ENCODE measurements around the gene MPRIP. TPM values are rescaled to one million over a fixed set of nuclear protein-coding genes. Genes with fewer than 3 reads are reported as not detected.
A peak's percentile ranks its signal among the peaks of the same experiment; 100 is the strongest.
"Not testable (repeated sequence)": the region's sequence is repeated elsewhere in the genome, so short reads cannot be mapped to it uniquely, and the experiment has no call there.

The MPRIP gene
- total RNA-seq, 1 donor from 2014 or later: 86.3 TPM

- not testable (repeated sequence) for DNase-seq (ENCODE audit: low read depth in 2 of 2)
Measured at GRCh38 chr17:17013828-17014747, 28.2 kb upstream of the MPRIP start.

GRCh38 chr17:17014748-17015124, 27.5 kb upstream of the MPRIP start:
- peak in 1 of 2 donors; percentile 29 for DNase-seq (ENCODE audit: low read depth in 2 of 2)

- no peak for DNase-seq (ENCODE audit: low read depth in 2 of 2)
Measured at GRCh38 chr17:17015230-17015629, 27.0 kb upstream of the MPRIP start.

- peak in 1 of 2 donors; percentile 22 for DNase-seq (ENCODE audit: low read depth in 2 of 2)
Measured at GRCh38 chr17:17016199-17017197, 25.8 kb upstream of the MPRIP start.

- no peak for DNase-seq (ENCODE audit: low read depth in 2 of 2)
Measured at GRCh38 chr17:17017343-17018014, 24.8 kb upstream of the MPRIP start.

- no peak for DNase-seq (ENCODE audit: low read depth in 2 of 2)
Measured at GRCh38 chr17:17018021-17018441, 24.2 kb upstream of the MPRIP start.

GRCh38 chr17:17018612-17019429, 23.4 kb upstream of the MPRIP start:
- no peak for DNase-seq (ENCODE audit: low read depth in 2 of 2)

GRCh38 chr17:17019430-17019762, 22.9 kb upstream of the MPRIP start:
- DNase-seq (ENCODE audit: low read depth in 2 of 2): no peak

GRCh38 chr17:17019891-17020456, 22.3 kb upstream of the MPRIP start:
- no peak for DNase-seq (ENCODE audit: low read depth in 2 of 2)

GRCh38 chr17:17020821-17021193, 21.4 kb upstream of the MPRIP start:
- no peak for DNase-seq (ENCODE audit: low read depth in 2 of 2)

GRCh38 chr17:17021194-17021863, 20.9 kb upstream of the MPRIP start:
- DNase-seq (ENCODE audit: low read depth in 2 of 2): no peak

GRCh38 chr17:17022011-17022410, 20.2 kb upstream of the MPRIP start:
- DNase-seq (ENCODE audit: low read depth in 2 of 2): no peak

- no peak for DNase-seq (ENCODE audit: low read depth in 2 of 2)
Measured at GRCh38 chr17:17022456-17022855, 19.8 kb upstream of the MPRIP start.

GRCh38 chr17:17024778-17025300, 17.4 kb upstream of the MPRIP start:
- no peak for DNase-seq (ENCODE audit: low read depth in 2 of 2)

GRCh38 chr17:17025621-17026020, 16.6 kb upstream of the MPRIP start:
- DNase-seq (ENCODE audit: low read depth in 2 of 2): no peak

- DNase-seq (ENCODE audit: low read depth in 2 of 2): no peak
Measured at GRCh38 chr17:17026163-17026562, 16.1 kb upstream of the MPRIP start.

- DNase-seq (ENCODE audit: low read depth in 2 of 2): no peak
Measured at GRCh38 chr17:17027442-17028058, 14.7 kb upstream of the MPRIP start.

GRCh38 chr17:17028059-17028877, 14.0 kb upstream of the MPRIP start:
- DNase-seq (ENCODE audit: low read depth in 2 of 2): peak in 1 of 2 donors; percentile 59

Data from dermis microvascular lymphatic vessel endothelial cell (primary cell).